GM12875 (cell line): ENCODE results near the gene EXOC2.

Experiments
- H3K4me3 ChIP-seq: one replicate; pipeline ENCODE4 v1.5.1; 2011; ENCODE audit warnings: low read depth, low read length, control low read depth
- CTCF ChIP-seq: IDR thresholded peaks from 2 replicates; pipeline ENCODE4 v1.5.1; 2011; ENCODE audit warnings: low read depth, mild to moderate bottlenecking, control low read depth, inconsistent platforms, low read length, moderate library complexity, borderline replicate concordance; ENCODE audit not compliant: insufficient read depth

EXOC2 gene

GRCh38 chr6:715709-716491 lies 23.0 kb upstream of the EXOC2 start:
- no peak overlapping the region for H3K4me3 ChIP-seq
- TF ChIP-seq CTCF: no peak

- no peak for TF ChIP-seq CTCF
- H3K4me3 ChIP-seq: no peak overlapping the region
Observed at GRCh38 chr6:714100-714499, 21.2 kb upstream of the EXOC2 start.

- H3K4me3 ChIP-seq: no peak overlapping the region
- TF ChIP-seq CTCF: no peak
Observed at GRCh38 chr6:713351-713750, 20.4 kb upstream of the EXOC2 start.

GRCh38 chr6:712805-713204 lies 19.9 kb upstream of the EXOC2 start:
- no peak for TF ChIP-seq CTCF
- no peak overlapping the region for H3K4me3 ChIP-seq

- H3K4me3 ChIP-seq: no peak overlapping the region
- no peak for TF ChIP-seq CTCF
Observed at GRCh38 chr6:711925-712324, 19.0 kb upstream of the EXOC2 start.

GRCh38 chr6:710601-711571 lies 17.9 kb upstream of the EXOC2 start:
- H3K4me3 ChIP-seq: peak overlapping the region; percentile 54
- no peak for TF ChIP-seq CTCF

GRCh38 chr6:709471-710056 lies 16.6 kb upstream of the EXOC2 start:
- no peak overlapping the region for H3K4me3 ChIP-seq
- TF ChIP-seq CTCF: no peak
